HepG2 (cell line): ENCODE measurements around the gene KIRREL3. TPM values are rescaled to one million over a fixed set of nuclear protein-coding genes. Genes with fewer than 3 reads are reported as not detected.

ENCODE experiments used
- ATAC-seq: fragments of 200-7000 bp; cut with Tn5 transposase; 3 replicates; pipeline ENCODE4 v1.9.1; 2020; ENCODE audit warnings: mild to moderate bottlenecking, moderate library complexity
- BruUV-seq: library from RNA; stranded (reverse); fragments of 400-500 nt; replicated peaks from 2 replicates; lab custom pipeline; 2021; lab: Mats Ljungman, UMichigan
- CTCF ChIA-PET: fragments of 300-600 bp; formaldehyde crosslinking; extraction: SDS; loops from one replicate; lab custom pipeline; 2021; ENCODE audit warnings: low total read pairs, inconsistent platforms, low intra/inter-chr PET ratio; lab: Yijun Ruan, JAX
- POLR2A ChIA-PET: fragments of 350-600 bp; sonication (Branson Sonifier 250); formaldehyde crosslinking; loops from one replicate; lab custom pipeline; 2020; ENCODE audit warnings: antibody characterized with exemption, inconsistent platforms; lab: Yijun Ruan, JAX
- DNase-seq: peaks from one replicate; pipeline ENCODE4 v3.0.0-alpha.2; 2015; ENCODE audit warnings: low spot score
- FAIRE-seq: peaks from 3 replicates; lab custom pipeline; 2011; peaks lifted over from hg19 to GRCh38; lab: Jason Lieb, UNC
- H2AFZ ChIP-seq: one replicate; pipeline ENCODE4 v1.6.1; 2011; ENCODE audit warnings: low read length, inconsistent platforms
- H3K27ac ChIP-seq: fragments of 300-600 bp; 3 replicates; pipeline ENCODE4 v1.8.0; 2011; ENCODE audit warnings: mixed run types, mild to moderate bottlenecking, mixed read lengths, low read length, inconsistent platforms; ENCODE audit not compliant: insufficient read depth; ENCODE audit errors: extremely low read length
- H3K27me3 ChIP-seq, 2 experiments: fragments of 200-600 bp in 1 of 2; 2 replicates in 1 of 2; 3 replicates in 1 of 2; pipeline versions ENCODE4 v1.6.0 to v1.8.0; 2011; ENCODE audit warnings: low read length in 2 of 2, mild to moderate bottlenecking in 2 of 2, moderate library complexity in 2 of 2, inconsistent platforms in 1 of 2; ENCODE audit not compliant: insufficient read depth in 2 of 2, control insufficient read depth in 1 of 2
- H3K36me3 ChIP-seq, 2 experiments: fragments of 200-600 bp in 1 of 2; replicated peaks in 1 of 2; 2 replicates in 1 of 2; 3 replicates in 1 of 2; pipeline versions ENCODE4 v1.5.1 to v1.8.0; 2011; ENCODE audit warnings: low read length in 2 of 2, inconsistent platforms in 1 of 2; ENCODE audit not compliant: insufficient read depth in 2 of 2, control insufficient read depth in 1 of 2
- H3K4me1 ChIP-seq: 2 replicates; pipeline ENCODE4 v1.5.1; 2012; ENCODE audit warnings: low read length, inconsistent platforms; ENCODE audit not compliant: insufficient read depth
- H3K4me2 ChIP-seq: 2 replicates; pipeline ENCODE4 v1.6.0; 2011; ENCODE audit warnings: low read depth, low read length, inconsistent platforms
- H3K4me3 ChIP-seq, 3 experiments: fragments of 200-600 bp in 1 of 3; sonication (generic), shearing (Covaris generic) in 1 of 3; replicated peaks in 1 of 3; 2 replicates each; pipeline ENCODE4 v1.5.1; 2011 to 2016; ENCODE audit warnings: low read length in 3 of 3, inconsistent platforms in 2 of 3, low read depth in 2 of 3, mild to moderate bottlenecking in 2 of 3, control low read depth in 1 of 3, mixed read lengths in 1 of 3; ENCODE audit not compliant: insufficient read depth in 1 of 3
- H3K79me2 ChIP-seq: one replicate; pipeline ENCODE4 v1.6.1; 2011; ENCODE audit warnings: low read length, inconsistent platforms; ENCODE audit not compliant: insufficient read depth
- H3K9ac ChIP-seq: 2 replicates; pipeline ENCODE4 v1.6.0; 2011; ENCODE audit warnings: mild to moderate bottlenecking, low read depth, low read length, inconsistent platforms; ENCODE audit not compliant: insufficient read depth
- H3K9me3 ChIP-seq: 2 replicates; pipeline ENCODE4 v1.5.1; 2012; ENCODE audit warnings: mild to moderate bottlenecking, low read length
- H4K20me1 ChIP-seq: 2 replicates; pipeline ENCODE4 v1.6.0; 2011; ENCODE audit warnings: inconsistent platforms, mild to moderate bottlenecking, low read length, moderate library complexity; ENCODE audit not compliant: insufficient read depth
- FOXA1 ChIP-seq, 2 experiments: fragments of 450-650 bp in 1 of 2; sonication (generic) in 1 of 2; formaldehyde crosslinking in 1 of 2; IDR thresholded peaks; 2 replicates each; pipeline versions ENCODE4 v1.4.0 to v1.6.1; 2016 to 2020; ENCODE audit warnings: missing genetic modification reagents in 1 of 2
- HOXA7 ChIP-seq: sonication (generic); formaldehyde crosslinking; IDR thresholded peaks from 2 replicates; pipeline ENCODE4 v1.8.1; 2022; ENCODE audit warnings: mild to moderate bottlenecking, missing genetic modification reagents, moderate library complexity
- LBX2 ChIP-seq: sonication (generic); formaldehyde crosslinking; IDR thresholded peaks from 2 replicates; pipeline ENCODE4 v1.5.0; 2020; ENCODE audit warnings: missing genetic modification reagents, mild to moderate bottlenecking, borderline replicate concordance
- NFIC ChIP-seq: IDR thresholded peaks from 2 replicates; pipeline ENCODE4 v1.6.1; 2012; ENCODE audit warnings: mild to moderate bottlenecking, low read length, inconsistent platforms
- TCF7 ChIP-seq: sonication (generic); IDR thresholded peaks from 2 replicates; pipeline ENCODE4 v1.6.1; 2016; ENCODE audit warnings: antibody characterized with exemption, low read depth
- ZNF10 ChIP-seq: sonication (generic); formaldehyde crosslinking; IDR thresholded peaks from 2 replicates; pipeline ENCODE4 v1.4.0; 2020; ENCODE audit warnings: mild to moderate bottlenecking, low read depth, missing genetic modification reagents, borderline replicate concordance
- ZNF619 ChIP-seq: sonication (generic); formaldehyde crosslinking; IDR thresholded peaks from 2 replicates; pipeline ENCODE4 v1.4.0; 2020; ENCODE audit warnings: mild to moderate bottlenecking, missing genetic modification reagents
- ZNF782 ChIP-seq: sonication (generic); formaldehyde crosslinking; IDR thresholded peaks from 2 replicates; pipeline ENCODE4 v1.4.0; 2020; ENCODE audit warnings: missing genetic modification reagents, mild to moderate bottlenecking, borderline replicate concordance
- ZSCAN29 ChIP-seq: sonication (generic); formaldehyde crosslinking; conservative IDR thresholded peaks from 2 replicates; pipeline ENCODE4 v1.4.0; 2020; ENCODE audit warnings: mild to moderate bottlenecking, missing genetic modification reagents
- WGBS: methylation state at CpG from one replicate; pipeline ENCODE4 v1.1.6; 2017; ENCODE audit warnings: low lambda C conversion rate; 5-methylcytosine and 5-hydroxymethylcytosine counted together
- in situ Hi-C: cut with HindIII; loops from 2 replicates; pipeline ENCODE4 v1.10.0; 2017; ENCODE audit warnings: low pct_unique_long_range_greater_than_20kb; ENCODE audit not compliant: extremely low pct_ligation_motif_present
- intact Hi-C: fragments of 100-400 bp; cut with micrococcal nuclease; formaldehyde crosslinking; loops from one replicate; pipeline ENCODE4 v1.10.0; 2022; ENCODE audit not compliant: unreplicated experiment
- polyA plus RNA-seq, 8 experiments: library from polyadenylated mRNA; depleted of rRNA in 3 of 8; stranded (reverse) in 7 of 8; unstranded in 1 of 8; fragments of >200 nt; fragmentation: Illumina TruSeq in 4 of 8; extraction: Trizol in 4 of 8; gene quantifications; 2 replicates each; pipeline versions ENCODE4 v1.2.1 to v1.2.3, GENCODE V29; 2011 to 2016; ENCODE audit warnings: low read depth in 4 of 8, missing spikeins in 1 of 8, mixed read lengths in 1 of 8; ENCODE audit not compliant: insufficient read depth in 1 of 8
- total RNA-seq, 5 experiments: library from RNA; depleted of rRNA; stranded (reverse); fragments of >200 nt; fragmentation: Illumina TruSeq; extraction: Trizol; gene quantifications; 2 replicates each; pipeline ENCODE4 v1.2.3, GENCODE V29; 2016; ENCODE audit warnings: low read depth in 1 of 5

KIRREL3 gene
- total and polyA plus RNA-seq, 2 of the 13 experiments (the other 11 are each of a cell fraction or from before 2014, with no cell fraction given), result not detected

- no TSS peak for BruUV-seq
- TF ChIP-seq ZSCAN29 (no peak), ZNF10 (CRISPR knock-in tag) (no peak), TCF7 (no peak), NFIC (no peak), ZNF619 (no peak), HOXA7 (no peak), ZNF782 (CRISPR knock-in tag) (no peak), LBX2 (CRISPR knock-in tag) (no peak), FOXA1 (IDR thresholded peaks at IDR 0.05) (no peak), FOXA1 (CRISPR knock-in tag; IDR thresholded peaks at IDR 0.05) (no peak)
- intact Hi-C loops, result no loop called here
Measured at GRCh38 chr11:126863294-126863997, 137.1 kb downstream of the KIRREL3 start.

More at GRCh38 chr11:126863294-126863997, 137.1 kb downstream of the KIRREL3 start:
- Histone ChIP-seq H3K79me2 (no peaks in the 10 kb centered on the region), H4K20me1 (no peaks in the 10 kb centered on the region), H3K4me3 (no peak overlapping the region), H3K4me2 (no peak overlapping the region), H3K27me3 (peaks cover 0 to 4% of the 10 kb centered on the region in 2 experiments; a peak in 1 of 5 replicates), H3K36me3 (no peaks in the 10 kb centered on the region), H3K27ac (no peak overlapping the region), H3K9ac (no peak overlapping the region), H3K9me3 (no peaks in the 10 kb centered on the region), H3K4me1 (no peaks in the 10 kb centered on the region), H2AFZ (no peak overlapping the region)
- FAIRE-seq (no peak), DNase-seq (no peak), ATAC-seq (no peak)
- in situ Hi-C loops, result no loop called here
- ChIA-PET CTCF (no interaction called here), POLR2A (no interaction called here)
- WGBS, result 39% methylated on average over 21 of the region's 21 CpGs
